ENCODE results near the gene EIF5AL1.
"Not testable (repeated sequence)": the region's sequence is repeated elsewhere in the genome, so short reads cannot be mapped to it uniquely, and the experiment has no call there.

The EIF5AL1 gene

DNA sequence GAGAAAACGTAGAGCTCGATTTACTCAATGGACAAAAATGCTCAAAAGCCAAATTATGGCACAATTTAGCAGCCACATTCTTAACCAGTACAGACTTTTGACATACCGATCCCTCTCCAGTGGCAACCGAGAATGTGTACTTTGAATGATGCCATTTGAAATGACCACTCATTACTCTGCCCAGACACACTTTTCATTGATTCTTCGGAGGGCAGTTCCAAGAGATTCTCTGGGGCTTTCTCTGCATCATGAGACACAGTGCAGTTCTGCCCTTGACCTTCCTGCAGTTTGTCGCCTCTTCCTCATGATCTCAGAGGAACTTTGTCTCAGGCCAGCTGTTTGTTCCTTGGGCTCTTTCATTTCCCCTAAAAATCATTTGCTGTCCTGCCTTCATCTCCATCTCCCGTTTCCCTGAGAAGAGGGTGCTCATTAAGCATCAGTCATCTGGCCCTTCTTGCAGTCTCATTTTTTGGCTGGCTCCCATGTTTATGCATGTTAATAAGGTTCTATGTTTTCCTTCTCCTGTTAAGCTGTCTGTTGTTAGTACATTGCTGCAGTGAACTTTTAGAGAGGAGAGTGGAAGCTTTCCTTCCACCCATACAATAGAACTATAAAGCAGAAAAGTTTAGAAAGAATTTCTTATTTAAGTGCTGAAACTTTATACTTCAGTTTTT, 4.3 kb downstream of the EIF5AL1 start:
- not testable (repeated sequence) for H3K4me1 ChIP-seq (ENCODE audit: insufficient read depth, low read length); H3K36me3 ChIP-seq (ENCODE audit: insufficient read depth, low read length); H3K9ac ChIP-seq (ENCODE audit: low read depth, low read length); H3K9me3 ChIP-seq (ENCODE audit: control insufficient read depth, insufficient read depth, low read length)

DNA sequence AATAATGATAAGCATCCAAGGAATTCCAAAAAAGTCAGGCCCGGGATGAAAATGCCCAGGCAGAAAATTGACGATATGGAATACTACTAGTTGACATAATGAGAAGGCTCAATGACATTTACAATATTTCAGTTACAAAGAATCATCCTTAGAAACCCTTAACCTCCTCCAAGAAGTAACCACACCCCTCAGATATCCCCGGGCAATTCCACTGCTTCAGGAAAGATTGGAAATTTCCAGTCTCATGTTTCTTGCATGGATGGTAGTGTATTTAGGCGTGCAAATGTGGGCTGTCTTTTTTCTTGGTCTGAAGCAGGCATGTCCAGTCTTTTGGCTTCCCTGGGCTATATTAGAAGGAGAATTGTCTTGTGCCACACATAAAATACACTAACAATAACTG, 5.2 kb downstream of the EIF5AL1 start:
- H3K9me3 ChIP-seq (ENCODE audit: control insufficient read depth, insufficient read depth, low read length); H3K36me3 ChIP-seq (ENCODE audit: insufficient read depth, low read length); H3K9ac ChIP-seq (ENCODE audit: low read depth, low read length); H3K4me1 ChIP-seq (ENCODE audit: insufficient read depth, low read length): not testable (repeated sequence)

DNA sequence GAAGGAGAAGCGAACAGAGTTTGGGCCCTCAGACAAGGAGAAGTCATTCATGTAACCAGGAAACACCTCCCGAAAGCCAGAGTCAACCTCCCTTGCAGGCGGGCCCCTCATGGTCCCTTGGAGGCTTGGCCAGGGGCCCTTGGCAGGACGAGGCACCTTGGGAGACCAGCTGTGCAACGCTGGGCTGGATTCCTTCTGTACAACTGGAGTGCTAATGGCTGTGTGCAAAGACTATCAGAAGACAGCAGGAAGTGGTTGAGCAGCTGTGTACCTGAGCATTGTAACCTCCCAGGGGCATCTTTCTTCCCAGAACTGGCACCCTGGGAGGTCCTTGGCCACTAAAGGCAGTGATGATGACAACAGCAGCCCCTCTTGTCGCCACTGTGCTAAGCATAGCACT, 9.4 kb downstream of the EIF5AL1 start:
- H3K4me1 ChIP-seq (ENCODE audit: insufficient read depth, low read length); H3K9ac ChIP-seq (ENCODE audit: low read depth, low read length); H3K9me3 ChIP-seq (ENCODE audit: control insufficient read depth, insufficient read depth, low read length); H3K36me3 ChIP-seq (ENCODE audit: insufficient read depth, low read length): not testable (repeated sequence)

DNA sequence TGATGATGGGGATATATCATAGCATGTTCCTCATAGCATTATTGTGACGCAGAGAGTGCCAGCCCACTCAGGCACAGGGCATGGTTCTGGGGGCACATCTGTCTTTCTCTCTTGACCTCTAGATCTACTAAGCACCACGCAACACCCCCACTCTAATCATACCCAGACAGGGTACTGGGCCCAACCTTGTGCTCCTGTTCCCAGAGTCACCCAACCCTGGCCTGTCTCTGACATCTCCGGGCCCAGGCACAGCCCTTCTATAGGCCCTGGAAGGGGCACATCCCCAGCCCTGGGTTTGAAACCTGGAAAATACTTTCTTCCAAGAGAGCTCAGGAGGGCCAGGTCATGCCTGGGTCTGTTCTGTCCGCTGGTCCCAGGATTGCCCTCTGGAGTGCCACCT, 10.1 kb downstream of the EIF5AL1 start:
- not testable (repeated sequence) for H3K9ac ChIP-seq (ENCODE audit: low read depth, low read length); H3K4me1 ChIP-seq (ENCODE audit: insufficient read depth, low read length); H3K36me3 ChIP-seq (ENCODE audit: insufficient read depth, low read length); H3K9me3 ChIP-seq (ENCODE audit: control insufficient read depth, insufficient read depth, low read length)

DNA sequence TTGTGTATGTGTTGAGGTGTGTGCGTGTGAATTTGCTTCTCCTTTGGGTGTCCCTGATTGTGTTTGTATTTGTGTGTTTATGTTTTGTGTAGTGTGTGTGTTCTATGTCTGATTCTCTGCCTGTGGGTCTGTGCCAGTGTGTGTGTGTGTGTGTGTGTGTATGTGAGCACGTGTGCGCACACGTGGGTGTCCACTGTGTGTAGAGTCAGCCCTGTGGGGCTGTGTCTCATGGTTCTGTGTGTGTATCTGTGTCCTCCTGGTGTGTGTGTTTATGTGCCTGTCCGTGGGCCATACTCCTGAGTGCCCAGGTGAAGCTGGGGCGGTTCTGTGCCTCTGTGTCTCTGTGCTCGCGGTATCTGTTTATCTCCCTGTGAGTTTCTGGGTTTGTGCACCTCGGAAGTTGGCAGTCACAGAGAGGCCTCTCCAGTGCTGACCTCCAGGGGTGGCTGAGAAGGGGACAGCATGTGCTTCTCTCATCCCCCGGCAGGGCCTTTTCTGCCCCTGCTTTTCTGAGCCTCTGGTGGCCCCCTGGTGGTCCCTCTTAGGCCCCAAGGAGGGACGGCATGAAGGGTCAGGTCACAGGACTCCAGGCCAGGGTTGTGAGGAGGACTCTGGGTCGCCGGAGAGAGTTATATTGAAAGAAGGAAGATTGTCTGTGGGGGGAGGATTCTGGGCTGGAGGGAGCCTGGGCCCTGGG, 11.0 kb downstream of the EIF5AL1 start:
- H3K9ac ChIP-seq (ENCODE audit: low read depth, low read length); H3K9me3 ChIP-seq (ENCODE audit: control insufficient read depth, insufficient read depth, low read length); H3K36me3 ChIP-seq (ENCODE audit: insufficient read depth, low read length); H3K4me1 ChIP-seq (ENCODE audit: insufficient read depth, low read length): not testable (repeated sequence)

DNA sequence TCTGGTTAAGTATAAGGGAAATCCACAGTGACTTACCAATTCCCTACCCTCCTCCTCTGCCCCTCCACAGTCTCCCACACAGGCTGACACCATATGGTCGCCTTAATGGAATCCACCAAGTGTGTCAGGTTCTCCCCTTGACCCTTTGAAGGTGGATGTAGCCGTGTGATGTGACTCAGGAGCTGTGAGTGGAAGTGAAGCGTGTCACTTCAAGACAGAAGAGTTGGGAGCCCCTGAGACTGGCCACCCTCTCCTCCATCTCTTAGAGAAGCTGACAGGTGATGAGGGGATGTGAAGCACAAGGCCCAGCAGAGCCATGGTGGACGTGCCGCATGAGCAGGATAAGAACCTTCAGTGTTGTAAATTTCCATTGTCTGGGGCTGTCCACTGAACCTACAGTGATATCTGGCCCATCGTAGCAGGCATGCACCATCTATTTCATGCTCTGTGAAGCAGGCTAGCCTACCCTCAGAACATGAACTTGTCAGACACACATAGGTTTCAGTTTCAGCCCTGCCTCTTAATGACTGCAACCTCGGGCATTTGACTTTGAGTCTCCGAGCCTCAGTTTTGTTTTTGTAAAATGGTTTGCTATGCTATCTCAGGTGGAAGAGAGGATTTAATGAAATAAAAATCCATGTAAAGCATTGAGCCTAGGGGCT, 12.8 kb downstream of the EIF5AL1 start:
- not testable (repeated sequence) for H3K9me3 ChIP-seq (ENCODE audit: control insufficient read depth, insufficient read depth, low read length); H3K9ac ChIP-seq (ENCODE audit: low read depth, low read length); H3K36me3 ChIP-seq (ENCODE audit: insufficient read depth, low read length); H3K4me1 ChIP-seq (ENCODE audit: insufficient read depth, low read length)

DNA sequence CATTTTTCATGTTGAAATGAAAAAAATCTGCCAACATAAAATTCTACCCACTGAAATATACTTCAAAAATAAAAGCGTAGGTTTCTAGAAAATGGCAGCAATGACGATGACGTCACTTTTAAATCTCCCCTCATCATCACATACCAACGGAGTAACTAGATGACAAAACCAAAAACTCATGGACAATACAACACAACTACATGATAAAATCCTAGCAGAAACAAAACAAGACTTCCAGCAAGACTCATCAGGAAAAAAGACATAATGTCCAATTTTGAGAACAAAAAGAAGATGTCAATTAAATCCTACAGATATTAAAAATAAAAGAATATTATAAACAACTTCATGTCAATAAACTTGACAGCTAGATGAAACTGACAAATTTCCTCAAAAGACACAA, 15.9 kb downstream of the EIF5AL1 start:
- H3K4me1 ChIP-seq (ENCODE audit: insufficient read depth, low read length); H3K36me3 ChIP-seq (ENCODE audit: insufficient read depth, low read length); H3K9ac ChIP-seq (ENCODE audit: low read depth, low read length); H3K9me3 ChIP-seq (ENCODE audit: control insufficient read depth, insufficient read depth, low read length): not testable (repeated sequence)

DNA sequence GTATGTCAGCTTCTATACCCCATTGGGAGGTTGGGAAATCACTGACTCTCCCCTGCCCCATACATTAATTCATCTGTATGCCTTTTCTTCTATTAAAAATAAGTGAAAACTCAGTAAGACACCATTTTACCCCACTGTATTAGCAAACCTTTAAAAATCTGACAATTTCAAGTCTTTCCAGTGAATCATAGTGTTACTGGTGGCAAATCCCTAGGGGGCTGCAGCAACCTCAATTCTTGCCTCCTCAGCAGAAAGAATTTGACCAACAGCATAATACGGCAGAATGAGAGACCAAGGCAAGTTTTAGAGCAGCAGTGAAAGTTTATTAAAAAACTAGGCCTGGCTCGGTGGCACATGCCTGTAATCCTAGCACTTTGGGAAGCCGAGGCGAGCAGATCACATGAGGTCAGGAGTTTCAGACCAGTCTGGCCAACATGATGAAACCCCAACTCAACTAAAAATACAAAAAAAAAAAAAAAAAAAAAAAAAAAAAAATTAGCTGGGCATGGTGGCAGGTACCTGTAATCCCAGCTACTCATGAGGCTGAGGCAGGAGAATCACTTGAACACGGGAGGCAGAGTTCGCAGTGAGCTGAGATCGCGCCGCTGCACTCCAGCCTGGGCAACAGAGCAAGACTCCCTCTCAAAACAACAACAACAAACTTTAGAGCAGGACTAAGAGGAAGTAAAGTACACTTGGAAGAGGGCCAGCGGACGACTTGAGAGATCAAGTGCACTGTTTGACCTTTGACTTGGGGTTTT, 21.0 kb downstream of the EIF5AL1 start:
- not testable (repeated sequence) for H3K4me1 ChIP-seq (ENCODE audit: insufficient read depth, low read length); H3K9me3 ChIP-seq (ENCODE audit: control insufficient read depth, insufficient read depth, low read length); H3K36me3 ChIP-seq (ENCODE audit: insufficient read depth, low read length); H3K9ac ChIP-seq (ENCODE audit: low read depth, low read length)

DNA sequence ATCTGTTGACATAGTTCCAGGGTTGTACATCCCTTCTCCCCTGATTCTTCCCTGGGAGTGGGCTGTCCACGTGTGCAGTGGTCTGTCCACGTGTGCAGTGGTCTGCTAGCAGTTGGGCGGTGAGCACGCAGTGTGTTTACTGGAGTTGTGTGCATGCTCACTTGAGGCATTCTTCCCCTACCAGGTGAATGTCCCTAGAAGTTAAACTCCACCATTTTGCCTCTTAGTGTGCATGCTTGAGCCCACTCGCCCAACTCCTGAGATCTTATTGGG, 21.5 kb downstream of the EIF5AL1 start:
- H3K36me3 ChIP-seq (ENCODE audit: insufficient read depth, low read length) = not testable (repeated sequence)

DNA sequence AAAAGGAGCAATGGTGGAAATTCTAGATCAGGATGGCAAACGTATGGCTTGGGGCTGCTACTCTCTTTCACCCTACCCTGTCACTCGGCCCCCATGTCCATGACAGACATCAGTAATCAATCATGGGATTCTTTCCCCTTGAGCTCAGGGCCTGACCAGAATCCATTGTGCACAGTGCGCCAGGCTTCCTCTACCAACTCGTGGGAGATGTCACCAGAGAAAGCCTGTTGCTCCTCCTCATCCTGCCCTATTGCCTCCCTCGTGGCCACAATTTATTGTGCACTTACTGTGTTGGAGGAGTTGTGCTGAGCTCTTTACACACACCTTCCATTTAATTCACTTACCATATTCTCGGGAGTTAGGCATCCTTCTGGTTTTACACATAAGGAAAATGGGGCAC, 26.0 kb downstream of the EIF5AL1 start:
- H3K4me1 ChIP-seq (ENCODE audit: insufficient read depth, low read length); H3K36me3 ChIP-seq (ENCODE audit: insufficient read depth, low read length); H3K9ac ChIP-seq (ENCODE audit: low read depth, low read length); H3K9me3 ChIP-seq (ENCODE audit: control insufficient read depth, insufficient read depth, low read length): not testable (repeated sequence)

More for the DNA sequence above, 21.5 kb downstream of the EIF5AL1 start:
- H3K9me3 ChIP-seq (ENCODE audit: control insufficient read depth, insufficient read depth, low read length); H3K9ac ChIP-seq (ENCODE audit: low read depth, low read length); H3K4me1 ChIP-seq (ENCODE audit: insufficient read depth, low read length): not testable (repeated sequence)

DNA sequence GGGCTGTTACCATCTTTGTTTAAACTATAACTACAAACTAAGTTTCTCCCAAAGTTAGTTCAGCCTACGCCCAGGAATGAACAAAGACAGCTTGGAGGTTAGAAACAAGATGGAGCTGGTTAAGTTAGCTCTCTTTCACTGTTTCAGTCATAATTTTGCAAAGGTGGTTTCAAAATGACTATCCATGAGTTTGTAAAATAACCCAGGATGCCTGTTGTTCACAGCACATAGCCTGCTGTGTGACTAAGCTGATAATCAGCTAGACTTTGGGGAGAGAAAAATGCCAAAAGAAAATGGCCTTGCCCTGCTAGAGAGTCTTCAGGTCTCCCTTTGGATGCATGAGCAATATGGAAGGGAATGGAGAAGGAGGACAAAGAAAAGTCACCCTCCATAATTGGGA, 28.6 kb downstream of the EIF5AL1 start:
- not testable (repeated sequence) for H3K9ac ChIP-seq (ENCODE audit: low read depth, low read length); H3K36me3 ChIP-seq (ENCODE audit: insufficient read depth, low read length); H3K9me3 ChIP-seq (ENCODE audit: control insufficient read depth, insufficient read depth, low read length); H3K4me1 ChIP-seq (ENCODE audit: insufficient read depth, low read length)

DNA sequence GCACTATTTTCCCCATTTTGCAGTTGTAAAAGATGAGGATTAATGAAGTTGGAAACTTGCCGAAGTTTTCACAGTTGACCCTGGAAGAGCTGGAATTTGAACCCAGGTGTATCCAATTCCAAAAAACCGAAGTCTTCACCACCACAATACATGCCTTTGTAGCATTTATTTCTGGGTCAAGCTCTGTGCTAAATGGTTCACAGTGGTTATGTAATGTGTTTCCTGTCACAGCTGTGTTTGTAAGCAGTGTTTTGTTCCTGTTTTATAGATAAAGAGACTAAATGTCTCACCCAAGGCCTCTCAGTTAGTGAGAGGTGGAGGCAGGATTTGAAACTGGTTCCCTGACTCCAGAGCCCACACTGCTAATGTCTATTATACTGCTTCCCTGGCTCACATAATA, 30.3 kb downstream of the EIF5AL1 start:
- H3K9me3 ChIP-seq (ENCODE audit: control insufficient read depth, insufficient read depth, low read length) = no peaks in the 10 kb centered on the region
- no peak overlapping the region for H3K9ac ChIP-seq (ENCODE audit: low read depth, low read length)
- H3K36me3 ChIP-seq (ENCODE audit: insufficient read depth, low read length) = no peaks in the 10 kb centered on the region
- no peaks in the 10 kb centered on the region for H3K4me1 ChIP-seq (ENCODE audit: insufficient read depth, low read length)

DNA sequence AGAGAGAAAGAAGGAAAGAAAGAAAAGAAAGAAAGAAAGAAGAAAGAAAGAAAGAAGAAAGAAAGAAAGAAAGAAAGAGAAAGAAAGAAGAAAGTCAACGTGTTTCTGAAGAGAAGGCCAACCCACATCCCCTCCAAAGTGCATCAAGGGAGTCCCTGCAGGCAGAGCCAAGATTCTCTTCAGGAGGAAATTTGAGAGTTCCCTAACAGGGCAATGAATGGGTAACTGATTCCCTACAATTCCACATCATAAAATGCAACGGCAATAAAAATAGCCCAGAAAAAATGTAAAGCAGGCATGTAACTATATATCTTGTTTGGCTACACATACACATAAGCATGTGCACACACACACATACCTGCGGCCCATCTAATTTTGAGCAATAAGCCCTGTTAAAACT, 32.1 kb downstream of the EIF5AL1 start:
- not testable (repeated sequence) for H3K36me3 ChIP-seq (ENCODE audit: insufficient read depth, low read length); H3K9ac ChIP-seq (ENCODE audit: low read depth, low read length); H3K4me1 ChIP-seq (ENCODE audit: insufficient read depth, low read length); H3K9me3 ChIP-seq (ENCODE audit: control insufficient read depth, insufficient read depth, low read length)

DNA sequence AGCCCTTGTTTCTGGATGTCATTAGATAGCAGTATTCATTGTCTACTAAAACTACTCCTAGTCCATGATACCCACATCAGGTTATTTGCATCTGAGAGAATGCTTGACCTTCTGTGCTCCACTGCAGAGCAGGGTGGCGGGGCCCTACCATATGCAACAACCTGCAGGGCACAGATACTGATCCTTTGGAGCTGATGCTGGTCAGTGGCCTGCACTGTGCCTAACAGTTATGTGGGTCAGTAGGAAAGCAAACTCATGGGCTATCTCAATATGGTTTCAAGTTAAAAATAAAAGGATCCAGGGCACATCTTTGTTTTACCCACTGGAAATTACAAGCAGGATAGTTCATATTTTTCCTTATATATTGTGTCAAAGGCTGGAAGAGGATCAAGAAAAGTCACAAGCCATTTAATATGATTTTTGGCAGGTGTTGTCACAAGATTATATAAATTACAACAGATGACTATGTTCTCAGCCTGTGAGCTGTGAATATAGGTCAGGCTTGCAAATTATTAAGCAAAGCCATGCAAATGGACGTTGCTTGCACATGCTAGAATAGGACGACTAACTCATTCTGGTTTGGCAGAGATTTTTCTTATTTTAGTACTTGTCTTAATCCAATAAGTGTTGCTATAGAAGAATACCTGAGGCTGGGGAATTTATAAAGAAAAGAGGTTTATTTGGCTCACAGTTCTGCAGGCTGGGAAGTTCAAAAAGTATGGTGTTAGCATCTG, 32.8 kb downstream of the EIF5AL1 start:
- not testable (repeated sequence) for H3K9me3 ChIP-seq (ENCODE audit: control insufficient read depth, insufficient read depth, low read length); H3K36me3 ChIP-seq (ENCODE audit: insufficient read depth, low read length); H3K9ac ChIP-seq (ENCODE audit: low read depth, low read length); H3K4me1 ChIP-seq (ENCODE audit: insufficient read depth, low read length)
